HepG2 (cell line): ENCODE results near the gene PKD1L1. TPM values are rescaled to one million over a fixed set of nuclear protein-coding genes. Genes with fewer than 3 reads are reported as not detected.

Experiments
- ARID5B ChIP-seq: IDR thresholded peaks from 2 replicates; pipeline ENCODE4 v1.4.0; 2020; ENCODE audit warnings: mild to moderate bottlenecking, missing genetic modification reagents
- CBX2 ChIP-seq, 2 experiments: fragments of 200-600 bp in 1 of 2; sonication (generic); formaldehyde crosslinking in 1 of 2; IDR thresholded peaks; 2 replicates each; pipeline versions ENCODE4 v1.7.0 to v1.8.1; 2018 to 2022; ENCODE audit warnings: low read depth in 2 of 2, low read length in 1 of 2, mild to moderate bottlenecking in 1 of 2, missing genetic modification reagents in 1 of 2
- HNF4A ChIP-seq: sonication (generic); formaldehyde crosslinking; IDR thresholded peaks from 2 replicates; pipeline ENCODE4 v1.4.0; 2020; ENCODE audit warnings: missing genetic modification reagents
- POGZ ChIP-seq: sonication (generic); formaldehyde crosslinking; IDR thresholded peaks from 2 replicates; pipeline ENCODE4 v1.4.0; 2020; ENCODE audit warnings: mild to moderate bottlenecking, missing genetic modification reagents
- REPIN1 ChIP-seq: sonication (generic); formaldehyde crosslinking; IDR thresholded peaks from 2 replicates; pipeline ENCODE4 v1.8.0; 2022; ENCODE audit warnings: missing genetic modification reagents, low read depth, mild to moderate bottlenecking, borderline replicate concordance
- RNF2 ChIP-seq: fragments of 450-650 bp; conservative IDR thresholded peaks from 2 replicates; pipeline ENCODE4 v1.6.1; 2016; ENCODE audit warnings: low read depth
- RXRB ChIP-seq: IDR thresholded peaks from 2 replicates; pipeline ENCODE4 v1.6.1; 2016; ENCODE audit warnings: borderline replicate concordance, missing genetic modification reagents, missing compliant biosample characterization
- SMAD9 ChIP-seq: sonication (generic); formaldehyde crosslinking; IDR thresholded peaks from 2 replicates; pipeline ENCODE4 v1.5.1; 2020; ENCODE audit warnings: mild to moderate bottlenecking, missing genetic modification reagents
- SNAI1 ChIP-seq: sonication (generic); formaldehyde crosslinking; IDR thresholded peaks from 2 replicates; pipeline ENCODE4 v1.5.0; 2020; ENCODE audit warnings: mild to moderate bottlenecking, missing genetic modification reagents, borderline replicate concordance
- ZFP1 ChIP-seq: IDR thresholded peaks from 2 replicates; pipeline ENCODE4 v1.6.1; 2016
- polyA plus RNA-seq, 8 experiments: library from polyadenylated mRNA; depleted of rRNA in 3 of 8; stranded (reverse) in 7 of 8; unstranded in 1 of 8; fragments of >200 nt; fragmentation: Illumina TruSeq in 4 of 8; extraction: Trizol in 4 of 8; gene quantifications; 2 replicates each; pipeline versions ENCODE4 v1.2.1 to v1.2.3, GENCODE V29; 2011 to 2016; ENCODE audit warnings: low read depth in 4 of 8, missing spikeins in 1 of 8, mixed read lengths in 1 of 8; ENCODE audit not compliant: insufficient read depth in 1 of 8
- total RNA-seq, 5 experiments: library from RNA; depleted of rRNA; stranded (reverse); fragments of >200 nt; fragmentation: Illumina TruSeq; extraction: Trizol; gene quantifications; 2 replicates each; pipeline ENCODE4 v1.2.3, GENCODE V29; 2016; ENCODE audit warnings: low read depth in 1 of 5

Gene PKD1L1
- total and polyA plus RNA-seq, 2 of the 13 experiments (the other 11 are each of a cell fraction or from before 2014, with no cell fraction given), result 0.01 TPM; not detected in 1

- TF ChIP-seq RNF2 (no peak), ZFP1 (CRISPR knock-in tag) (no peak), SMAD9 (CRISPR knock-in tag) (no peak), RXRB (CRISPR knock-in tag) (peak; percentile 33; the same call in 1 of the 2 replicates), HNF4A (CRISPR knock-in tag) (peak; percentile 24; the same call in 1 of the 2 replicates), POGZ (CRISPR knock-in tag) (peak; percentile 62; the same call in 1 of the 2 replicates), SNAI1 (CRISPR knock-in tag) (no peak), CBX2 (IDR thresholded peaks at IDR 0.05; ENCODE audit: low read depth, low read length) (no peak), CBX2 (CRISPR knock-in tag; IDR thresholded peaks at IDR 0.05; ENCODE audit: low read depth) (no peak), ARID5B (peak; percentile 63), REPIN1 (CRISPR knock-in tag) (0 out of 2 replicates have a peak, but pooled peaks have one; percentile 23)
- TF ChIP-seq, all 625 proteins: peak for 39
Measured at GRCh38 chr7:47778153-47778661, 170.1 kb downstream of the PKD1L1 start (continued).
